DND-41 (cell line): ENCODE data around the gene RAPGEF1.
"Not testable (repeated sequence)": the region's sequence is repeated elsewhere in the genome, so short reads cannot be mapped to it uniquely, and the experiment has no call there.

Experiments
- ATAC-seq: fragments of 200-7000 bp; cut with Tn5 transposase; 3 replicates; pipeline ENCODE4 v1.9.1; 2021; ENCODE audit warnings: low read depth; ENCODE audit not compliant: insufficient read depth
- DNase-seq: peaks from one replicate; pipeline ENCODE4 v3.0.0-alpha.2; 2020
- H2AFZ ChIP-seq: 2 replicates; pipeline ENCODE4 v1.6.0; 2012; ENCODE audit warnings: low read depth, low read length
- H3K27ac ChIP-seq: 2 replicates; pipeline ENCODE4 v1.5.1; 2012; ENCODE audit warnings: low read length, inconsistent platforms
- H3K27me3 ChIP-seq: fragments of 200-600 bp; sonication (generic); 2 replicates; pipeline ENCODE4 v1.6.0; 2012; ENCODE audit warnings: low read length, mild to moderate bottlenecking, inconsistent platforms; ENCODE audit not compliant: insufficient read depth, poor library complexity
- H3K36me3 ChIP-seq: 2 replicates; pipeline ENCODE4 v1.5.1; 2012; ENCODE audit warnings: low read length, inconsistent platforms; ENCODE audit not compliant: insufficient read depth
- H3K4me1 ChIP-seq: 2 replicates; pipeline ENCODE4 v1.5.1; 2012; ENCODE audit warnings: mild to moderate bottlenecking, low read length; ENCODE audit not compliant: insufficient read depth
- H3K4me2 ChIP-seq: 2 replicates; pipeline ENCODE4 v1.6.0; 2012; ENCODE audit warnings: mild to moderate bottlenecking, moderate library complexity, low read length, inconsistent platforms; ENCODE audit not compliant: insufficient read depth
- H3K4me3 ChIP-seq, 2 experiments: fragments of 200-600 bp in 1 of 2; shearing (Covaris generic) in 1 of 2; 2 replicates each; pipeline ENCODE4 v1.5.1; 2012 to 2016; ENCODE audit warnings: inconsistent platforms in 2 of 2, low read length in 2 of 2, mild to moderate bottlenecking in 2 of 2, low read depth in 1 of 2, moderate library complexity in 1 of 2
- H3K79me2 ChIP-seq: 2 replicates; pipeline ENCODE4 v1.6.0; 2012; ENCODE audit warnings: low read length, inconsistent platforms; ENCODE audit not compliant: insufficient read depth
- H3K9ac ChIP-seq: 2 replicates; pipeline ENCODE4 v1.6.0; 2012; ENCODE audit warnings: low read depth, mild to moderate bottlenecking, inconsistent platforms, low read length, moderate library complexity
- H3K9me3 ChIP-seq: 2 replicates; pipeline ENCODE4 v1.5.1; 2012; ENCODE audit warnings: low read length, moderate library complexity, mild to moderate bottlenecking, inconsistent platforms; ENCODE audit not compliant: insufficient read depth, severe bottlenecking
- H4K20me1 ChIP-seq: 2 replicates; pipeline ENCODE4 v1.6.0; 2012; ENCODE audit warnings: low read length; ENCODE audit not compliant: insufficient read depth
- CTCF ChIP-seq: IDR thresholded peaks from 2 replicates; pipeline ENCODE4 v1.5.1; 2012; ENCODE audit warnings: borderline replicate concordance, low read length, moderate library complexity, mild to moderate bottlenecking; ENCODE audit not compliant: poor library complexity, severe bottlenecking; ENCODE audit errors: extremely low read depth
- EZH2 ChIP-seq: IDR thresholded peaks from 3 replicates; pipeline ENCODE4 v1.6.1; 2012; ENCODE audit warnings: borderline replicate concordance, low read depth, mild to moderate bottlenecking, moderate library complexity, low read length, inconsistent platforms; ENCODE audit not compliant: severe bottlenecking

Gene RAPGEF1

GRCh38 chr9:131690462-131690861, 49.4 kb downstream of the RAPGEF1 start:
- H4K20me1 ChIP-seq, result peaks cover 47% of the 10 kb centered on the region
- H3K4me2 ChIP-seq, result no peak overlapping the region
- no peak for ATAC-seq

GRCh38 chr9:131688377-131688776, 51.5 kb downstream of the RAPGEF1 start:
- TF ChIP-seq CTCF (no peak), EZH2 (no peak)
- Histone ChIP-seq H3K9ac (no peak overlapping the region), H3K4me3 (no peak overlapping the region), H3K4me2 (no peak overlapping the region), H3K9me3 (no peaks in the 10 kb centered on the region), H3K27me3 (no peaks in the 10 kb centered on the region), H3K79me2 (peaks cover 12% of the 10 kb centered on the region; the same call in 1 of the 2 replicates), H3K36me3 (no peaks in the 10 kb centered on the region), H2AFZ (no peak overlapping the region), H3K27ac (no peak overlapping the region), H4K20me1 (peaks cover 29% of the 10 kb centered on the region), H3K4me1 (peaks cover 5% of the 10 kb centered on the region; the same call in 1 of the 2 replicates)
- ATAC-seq (no peak), DNase-seq (no peak)

More at GRCh38 chr9:131690462-131690861, 49.4 kb downstream of the RAPGEF1 start:
- Histone ChIP-seq H3K4me1 (peaks cover 5% of the 10 kb centered on the region; the same call in 1 of the 2 replicates), H2AFZ (no peak overlapping the region), H3K27ac (no peak overlapping the region), H3K79me2 (peaks cover 26% of the 10 kb centered on the region), H3K36me3 (no peaks in the 10 kb centered on the region), H3K9me3 (no peaks in the 10 kb centered on the region), H3K27me3 (no peaks in the 10 kb centered on the region), H3K4me3 (no peak overlapping the region), H3K9ac (no peak overlapping the region)
- TF ChIP-seq CTCF (no peak), EZH2 (no peak)
- DNase-seq, result no peak

- no peak overlapping the region for H2AFZ ChIP-seq
- H3K4me2 ChIP-seq, result no peak overlapping the region
- H3K36me3 ChIP-seq, result no peaks in the 10 kb centered on the region
- H3K9ac ChIP-seq, result no peak overlapping the region
- DNase-seq (no peak), ATAC-seq (no peak)
- H3K27ac ChIP-seq, result no peak overlapping the region
- no peaks in the 10 kb centered on the region for H3K4me1 ChIP-seq
- H3K4me3 ChIP-seq, result no peak overlapping the region
- H3K79me2 ChIP-seq, result peaks cover 6% of the 10 kb centered on the region; the same call in 1 of the 2 replicates
- no peaks in the 10 kb centered on the region for H3K27me3 ChIP-seq
- peaks cover 13% of the 10 kb centered on the region for H4K20me1 ChIP-seq
- TF ChIP-seq EZH2, result no peak
- no peak for TF ChIP-seq CTCF
- no peaks in the 10 kb centered on the region for H3K9me3 ChIP-seq
Measured at GRCh38 chr9:131685753-131686706, 53.8 kb downstream of the RAPGEF1 start.

GRCh38 chr9:131683094-131683493, 56.8 kb downstream of the RAPGEF1 start:
- not testable (repeated sequence) for H3K27me3 ChIP-seq, H3K9ac ChIP-seq, H3K4me3 ChIP-seq, ATAC-seq, H3K27ac ChIP-seq, H2AFZ ChIP-seq, H3K4me1 ChIP-seq, H3K9me3 ChIP-seq, H3K36me3 ChIP-seq, H3K4me2 ChIP-seq, DNase-seq
- peaks cover 23% of the 10 kb centered on the region for H4K20me1 ChIP-seq
- H3K79me2 ChIP-seq, result peaks cover 11% of the 10 kb centered on the region
